ENCODE results near the gene PYGB.

GRCh38 chr20:25219365-25219764 is 28.5 kb upstream of the PYGB start:
- no peak for TF ChIP-seq CTCF (IDR thresholded peaks at IDR 0.05)
- TF ChIP-seq POLR2A (IDR thresholded peaks at IDR 0.05), result no peak

Data from prostate gland (tissue), 2 donors.